ENCODE measurements around the gene NLRC4. TPM values are rescaled to one million over a fixed set of nuclear protein-coding genes. Genes with fewer than 3 reads are reported as not detected.

NLRC4 gene
- total and polyA plus RNA-seq, 2 donors (not counting 3 experiments of a cell fraction or from before 2014, with no cell fraction given), result not detected

DNA sequence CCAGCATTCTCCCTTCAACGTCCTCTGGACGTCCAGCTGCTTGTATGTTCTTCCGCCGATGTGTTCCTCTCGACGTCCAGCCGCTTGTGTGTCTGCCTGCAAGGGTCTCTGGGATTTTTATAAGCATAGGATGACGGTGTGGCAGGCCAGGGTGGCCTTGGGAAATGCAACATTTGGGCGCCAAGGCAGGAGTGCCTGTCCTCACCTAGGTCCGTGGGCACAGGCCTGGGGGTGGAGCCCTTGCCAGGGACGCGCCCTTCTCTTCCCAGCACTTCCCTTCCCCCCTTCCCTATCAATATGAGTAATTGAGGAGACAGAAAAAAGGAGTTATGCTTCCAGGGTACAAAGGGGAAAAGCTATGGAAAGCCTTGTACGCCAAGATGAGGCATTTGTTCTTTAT is 6.4 kb downstream of the NLRC4 start:
- Histone ChIP-seq H3K4me1 (ENCODE audit: control insufficient read depth, extremely low read depth, insufficient read depth, low read length) (no peaks in the 10 kb centered on the region), H3K27ac (ENCODE audit: insufficient read depth, low read depth, low read length) (no peak overlapping the region), H4K20me1 (replicated peaks; ENCODE audit: control insufficient read depth, extremely low read depth, insufficient read depth, low read length) (no peaks in the 10 kb centered on the region), H3K36me3 (ENCODE audit: control insufficient read depth in 2 of 2, extremely low read depth in 1 of 2, insufficient read depth in 2 of 2, low read length in 2 of 2) (no peaks in the 10 kb centered on the region), H3K4me3 (replicated peaks in 1 of 3; ENCODE audit: insufficient read depth in 1 of 3, low read depth in 1 of 3, low read length in 3 of 3) (no peak overlapping the region), H3K9me3 (replicated peaks; ENCODE audit: control insufficient read depth, insufficient read depth, low read length) (no peaks in the 10 kb centered on the region), H2AFZ (ENCODE audit: low read depth, low read length) (no peak overlapping the region), H3K27me3 (ENCODE audit: control insufficient read depth in 2 of 2, insufficient read depth in 2 of 2, low read length in 2 of 2) (no peaks in the 10 kb centered on the region), H3K9me1 (replicated peaks; ENCODE audit: control insufficient read depth, extremely low read depth, insufficient read depth, low read length) (no peaks in the 10 kb centered on the region), H3K79me2 (ENCODE audit: control insufficient read depth, insufficient read depth, low read length) (no peaks in the 10 kb centered on the region), H3K4me2 (ENCODE audit: insufficient read depth, low read length) (no peak overlapping the region), H3K9ac (replicated peaks; ENCODE audit: extremely low read depth, insufficient read depth, low read length) (no peak overlapping the region)
- DNase-seq (ENCODE audit: low read depth, low spot score), result no peak
- POLR2A ChIA-PET, result no interaction called here
- dilution Hi-C loops (cut with MboI; ENCODE audit: extremely low pct_ligation_motif_present, low sequenced_read_pairs) (no loop called here), intact Hi-C loops (cut with micrococcal nuclease) (no loop called here)
- FAIRE-seq, result no peak
- CTCF ChIA-PET, result no interaction called here
- BruUV-seq (replicated peaks), result no TSS peak
- TF ChIP-seq, protein P1, sequence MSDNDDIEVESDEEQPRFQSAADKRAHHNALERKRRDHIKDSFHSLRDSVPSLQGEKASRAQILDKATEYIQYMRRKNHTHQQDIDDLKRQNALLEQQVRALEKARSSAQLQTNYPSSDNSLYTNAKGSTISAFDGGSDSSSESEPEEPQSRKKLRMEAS (IDR thresholded peaks at IDR 0.05; ENCODE audit: insufficient read depth, insufficient read length), result no peak
- TF ChIP-seq, protein P2, sequence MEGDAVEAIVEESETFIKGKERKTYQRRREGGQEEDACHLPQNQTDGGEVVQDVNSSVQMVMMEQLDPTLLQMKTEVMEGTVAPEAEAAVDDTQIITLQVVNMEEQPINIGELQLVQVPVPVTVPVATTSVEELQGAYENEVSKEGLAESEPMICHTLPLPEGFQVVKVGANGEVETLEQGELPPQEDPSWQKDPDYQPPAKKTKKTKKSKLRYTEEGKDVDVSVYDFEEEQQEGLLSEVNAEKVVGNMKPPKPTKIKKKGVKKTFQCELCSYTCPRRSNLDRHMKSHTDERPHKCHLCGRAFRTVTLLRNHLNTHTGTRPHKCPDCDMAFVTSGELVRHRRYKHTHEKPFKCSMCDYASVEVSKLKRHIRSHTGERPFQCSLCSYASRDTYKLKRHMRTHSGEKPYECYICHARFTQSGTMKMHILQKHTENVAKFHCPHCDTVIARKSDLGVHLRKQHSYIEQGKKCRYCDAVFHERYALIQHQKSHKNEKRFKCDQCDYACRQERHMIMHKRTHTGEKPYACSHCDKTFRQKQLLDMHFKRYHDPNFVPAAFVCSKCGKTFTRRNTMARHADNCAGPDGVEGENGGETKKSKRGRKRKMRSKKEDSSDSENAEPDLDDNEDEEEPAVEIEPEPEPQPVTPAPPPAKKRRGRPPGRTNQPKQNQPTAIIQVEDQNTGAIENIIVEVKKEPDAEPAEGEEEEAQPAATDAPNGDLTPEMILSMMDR (IDR thresholded peaks at IDR 0.05; ENCODE audit: extremely low read depth in 1 of 2, insufficient read depth in 1 of 2, low read depth in 1 of 2, low read length in 2 of 2), result no peak
- TF ChIP-seq EZH2 (IDR thresholded peaks at IDR 0.05; ENCODE audit: borderline replicate concordance, low read depth, low read length, severe bottlenecking), result no peak
- TF ChIP-seq FOS (IDR thresholded peaks at IDR 0.05; ENCODE audit: borderline replicate concordance, insufficient read depth, low read length), result no peak
- no peak for TF ChIP-seq POLR2A (IDR thresholded peaks at IDR 0.05; ENCODE audit: low read depth, low read length)
- no peak for TF ChIP-seq MYC (IDR thresholded peaks at IDR 0.05; ENCODE audit: low read depth, low read length)
- no peak for TF ChIP-seq JUN (IDR thresholded peaks at IDR 0.05; ENCODE audit: borderline replicate concordance, insufficient read depth, insufficient read length, low read depth)
- no peak for TF ChIP-seq POLR2AphosphoS5 (IDR thresholded peaks at IDR 0.05; ENCODE audit: insufficient read depth, low read depth, low read length)
- no peak for TF ChIP-seq GATA2 (IDR thresholded peaks at IDR 0.05; ENCODE audit: insufficient read depth, insufficient read length, low read depth, low read length)
